Measurements from ENCODE around the gene VSIR.

VSIR gene

DNA sequence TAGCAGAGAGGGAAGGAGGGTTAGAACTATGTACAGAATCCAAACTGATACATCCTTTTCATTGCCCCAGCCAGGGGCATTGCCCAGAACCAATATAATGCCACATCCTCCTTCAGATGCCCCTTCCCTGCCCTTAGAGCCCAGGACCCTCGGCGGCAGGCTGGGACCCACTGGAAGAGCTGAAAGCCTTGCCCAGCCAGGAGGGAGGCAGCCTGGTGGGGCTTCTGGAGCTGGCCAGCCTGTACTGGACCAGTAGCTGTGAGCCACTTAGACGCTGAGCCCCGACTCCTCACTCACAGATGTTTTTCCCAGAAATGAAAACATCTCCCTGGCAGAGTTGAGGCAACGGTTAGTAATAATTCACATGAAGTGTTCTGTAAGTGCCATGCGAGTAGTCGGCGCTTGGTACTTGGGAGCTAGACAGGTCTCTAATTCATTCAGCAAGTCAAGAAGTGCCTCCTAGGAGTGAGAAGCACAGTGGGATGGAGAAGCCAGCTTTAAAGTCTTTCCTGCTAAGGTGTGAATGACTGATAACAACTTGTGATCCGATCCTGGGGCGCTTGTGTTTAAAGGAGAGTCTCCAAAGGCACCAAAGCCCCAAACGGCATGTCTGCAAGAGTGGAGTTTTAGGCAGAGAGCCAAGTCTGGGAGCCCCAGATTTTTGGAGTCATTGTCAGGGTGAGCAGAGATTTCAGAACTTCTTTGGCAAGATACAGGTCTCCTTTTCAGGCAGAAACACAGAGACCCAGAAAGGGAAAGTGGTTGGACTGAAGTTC lies 9.8 kb downstream of the VSIR start:
- no peak for DNase-seq

DNA sequence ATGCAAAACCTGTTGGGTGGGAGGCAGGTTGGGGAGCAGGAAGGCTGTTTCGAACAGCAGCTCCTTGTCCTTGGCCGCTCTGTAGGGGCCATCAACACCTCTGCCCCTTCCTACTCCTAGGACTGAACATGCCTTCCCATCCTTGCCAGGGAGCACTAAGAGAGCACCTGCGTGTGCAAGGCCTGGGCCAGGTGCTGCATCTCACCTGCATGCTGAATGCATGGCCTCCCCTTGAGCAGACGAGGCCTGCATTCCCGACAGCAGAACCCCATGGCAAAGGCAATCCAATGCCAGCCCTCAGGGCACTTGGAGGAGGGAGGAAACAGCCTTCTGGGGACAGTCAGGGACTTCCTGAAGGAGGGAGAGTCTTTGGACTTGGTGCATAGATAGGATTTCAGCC lies 11.0 kb downstream of the VSIR start:
- no peak for DNase-seq

DNA sequence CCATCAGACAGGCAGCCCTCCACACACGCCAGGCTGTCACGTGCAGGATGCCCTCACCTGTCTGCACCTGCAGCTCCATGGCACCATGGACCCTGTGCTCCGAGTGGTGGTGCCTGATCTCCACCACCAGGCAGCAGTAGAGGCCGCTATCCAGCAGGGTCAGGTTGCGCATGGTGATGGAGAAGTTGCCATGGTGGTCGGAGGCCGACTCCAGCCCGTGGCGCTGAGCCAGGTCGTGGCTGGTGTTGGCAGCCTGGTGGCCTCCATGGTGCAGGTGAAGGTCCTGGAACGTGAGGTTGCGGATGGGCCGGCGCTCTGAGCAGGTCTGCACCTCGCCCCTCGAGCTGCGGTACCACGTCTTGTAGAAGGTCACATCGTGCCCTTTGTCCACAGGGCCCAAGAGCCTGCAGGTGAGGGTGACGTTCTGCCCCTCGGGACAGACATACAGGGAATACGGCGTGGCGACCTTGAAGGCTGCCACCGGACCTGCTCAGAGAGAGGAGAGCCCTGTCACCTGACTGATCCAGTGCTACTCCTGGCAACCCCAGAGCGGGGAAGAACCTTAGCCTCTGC lies 11.7 kb downstream of the VSIR start:
- DNase-seq = no peak

DNA sequence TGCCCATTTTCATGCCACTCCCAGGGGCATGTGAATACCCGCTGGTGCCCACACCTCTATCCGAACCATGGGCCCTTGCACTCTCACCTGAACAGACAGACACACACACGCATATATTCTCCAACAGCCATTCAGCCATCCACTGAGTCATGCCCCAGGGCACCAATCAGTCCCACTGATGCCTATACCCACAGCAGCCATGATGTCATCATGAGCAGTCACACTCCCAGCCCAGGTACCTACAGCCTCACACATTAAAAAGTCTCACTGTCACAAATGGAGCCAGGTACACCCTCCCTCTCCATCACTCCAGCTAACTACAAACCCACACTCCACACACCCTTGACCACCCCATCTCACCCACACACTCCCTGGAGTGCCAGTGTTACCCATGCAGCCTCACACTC lies 12.2 kb downstream of the VSIR start:
- DNase-seq = no peak

DNA sequence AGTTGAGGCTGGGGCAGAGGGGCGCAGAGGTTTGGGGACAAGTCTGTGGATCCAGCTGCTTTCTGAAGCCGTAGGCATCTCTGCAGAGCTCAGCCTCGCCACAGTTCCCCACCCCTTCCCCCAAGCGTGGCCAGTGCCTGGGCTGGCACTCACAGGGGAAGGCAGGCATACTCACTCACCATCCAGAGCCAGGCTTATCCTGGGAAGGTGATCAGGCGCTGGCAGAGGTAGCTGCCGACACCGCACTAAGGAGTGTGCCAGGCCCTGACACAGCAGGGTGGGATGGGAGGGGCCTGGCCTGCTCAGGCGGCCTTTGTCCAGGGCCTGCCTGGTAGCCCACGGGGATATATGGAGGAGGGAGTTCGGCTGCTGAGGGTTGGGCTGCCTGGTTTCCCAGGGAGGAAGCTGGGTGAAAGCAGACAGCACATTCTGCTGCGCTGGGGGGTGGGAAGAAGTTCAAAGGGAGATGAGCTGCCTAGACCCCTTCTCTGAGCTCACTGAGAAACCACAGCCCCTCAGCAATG lies 15.9 kb downstream of the VSIR start:
- DNase-seq = no peak

DNA sequence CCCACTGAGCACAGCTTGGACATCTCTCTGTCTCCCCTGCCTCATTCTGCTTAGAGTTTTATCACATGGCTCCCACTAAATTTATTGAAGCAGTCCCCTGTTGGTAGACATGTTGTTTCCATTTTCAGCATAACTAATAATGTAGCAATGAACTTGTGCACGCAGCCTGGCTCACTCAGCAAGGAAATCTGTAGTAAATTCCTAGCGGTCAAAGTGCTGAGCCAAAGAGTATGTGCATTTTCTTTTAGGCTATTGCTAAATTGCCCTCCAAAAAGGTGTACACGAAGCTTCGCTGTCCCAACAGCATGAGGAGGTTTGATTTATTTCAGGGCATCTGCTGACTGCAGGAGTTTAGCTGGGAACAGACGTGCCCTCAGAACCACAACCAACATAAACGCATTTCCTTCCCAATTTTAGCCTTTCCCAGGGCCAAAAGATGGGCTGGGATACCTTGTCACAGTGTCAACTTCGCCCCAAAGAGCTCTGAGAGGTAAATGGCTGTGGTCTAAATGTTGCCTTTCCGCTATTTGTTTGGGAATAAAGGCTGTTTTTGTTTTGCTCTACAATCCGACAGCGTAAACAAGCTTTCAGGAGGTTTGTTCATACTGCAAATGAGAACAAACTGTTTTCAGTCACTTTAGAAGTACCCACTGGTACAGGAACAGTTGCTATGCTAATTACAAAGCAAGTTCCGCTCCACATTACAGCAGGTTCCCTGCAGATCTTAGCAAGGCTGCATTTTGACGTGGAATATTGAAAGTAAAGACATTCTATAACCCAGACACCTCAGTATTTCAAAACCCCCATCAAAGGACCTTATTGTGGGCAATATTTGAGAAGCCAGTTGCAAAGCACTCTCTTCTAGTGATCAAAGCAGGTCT lies 16.8 kb downstream of the VSIR start:
- no peak for DNase-seq

DNA sequence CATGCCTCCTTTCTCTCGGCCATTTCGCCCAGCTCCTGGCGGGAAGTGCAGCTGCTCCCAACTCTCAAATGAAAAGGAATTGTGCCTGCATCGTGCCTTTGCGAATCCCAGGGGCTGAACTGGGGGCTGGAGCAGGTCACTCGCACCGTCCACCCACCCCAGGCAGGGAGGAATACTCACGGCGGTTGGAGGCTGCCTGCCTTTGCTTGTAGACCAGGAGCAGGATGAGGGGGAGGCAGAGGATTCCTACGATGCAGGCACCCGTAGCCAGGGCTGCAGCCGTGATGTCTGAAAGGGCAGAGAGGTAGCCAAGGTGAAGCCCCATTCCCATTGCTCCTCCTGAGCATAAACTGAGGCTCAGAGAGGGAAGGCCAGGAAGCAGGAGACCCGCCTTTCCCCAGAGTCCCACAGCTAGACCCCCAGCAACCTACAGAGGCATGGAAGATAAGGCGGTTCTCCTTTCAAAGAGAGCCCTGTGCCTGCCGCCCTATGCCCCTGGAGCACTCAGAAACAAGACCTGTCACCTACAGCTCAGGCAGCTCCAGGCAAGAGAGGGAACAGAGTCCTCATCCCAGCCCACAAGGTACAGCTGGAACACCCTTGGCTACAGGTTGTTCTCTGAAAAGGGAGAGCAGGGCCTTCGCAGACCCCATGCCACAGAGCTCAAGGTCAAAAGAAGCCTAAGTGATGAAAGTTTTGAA lies 18.0 kb downstream of the VSIR start:
- DNase-seq = no peak

DNA sequence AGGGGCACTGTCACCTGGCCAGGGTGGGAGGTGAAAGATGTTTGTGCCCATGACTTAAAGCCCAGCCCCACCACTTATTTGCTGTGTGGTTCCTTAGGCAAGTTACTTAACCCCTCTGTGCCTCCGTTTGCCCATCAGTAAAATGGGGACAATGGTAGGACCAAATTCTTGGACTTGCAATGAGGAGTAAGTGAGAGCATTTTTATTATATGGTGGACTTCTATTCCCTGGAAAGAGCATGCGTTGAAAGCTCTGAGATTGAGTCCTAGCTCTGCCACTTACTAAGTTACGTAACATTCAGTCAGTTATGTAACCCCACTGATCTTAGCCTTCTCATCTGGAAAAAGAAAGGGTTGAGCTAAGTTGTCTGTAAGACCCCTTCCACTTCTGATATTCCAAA lies 18.8 kb downstream of the VSIR start:
- DNase-seq = no peak

DNA sequence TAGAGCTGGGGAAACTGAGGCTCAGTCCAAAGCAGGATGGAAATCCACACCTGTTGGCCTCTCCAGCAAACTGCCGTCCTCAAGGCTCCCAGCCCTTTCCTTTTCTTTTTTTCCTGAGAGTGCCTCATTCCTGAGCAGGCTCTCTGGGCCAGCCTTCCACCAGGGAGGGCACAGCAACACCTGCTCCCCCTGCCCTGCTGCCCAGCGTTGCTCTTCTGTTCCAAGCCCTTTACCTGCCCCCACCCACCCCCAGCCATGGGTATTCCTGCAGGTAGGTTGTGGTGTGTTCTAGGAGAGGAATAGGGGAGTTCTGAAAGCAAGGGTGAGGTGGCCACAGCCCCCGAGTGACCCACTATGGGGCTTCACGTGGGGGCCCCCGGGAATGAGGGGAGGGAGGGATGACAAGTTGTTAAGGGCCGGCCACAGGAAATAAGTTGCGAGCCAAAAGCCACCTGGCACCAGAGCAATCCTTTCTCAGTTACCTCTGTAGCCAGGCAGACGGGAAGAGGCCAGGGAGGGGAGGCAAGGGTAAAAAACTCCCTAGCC lies 19.3 kb downstream of the VSIR start:
- no peak for DNase-seq

DNA sequence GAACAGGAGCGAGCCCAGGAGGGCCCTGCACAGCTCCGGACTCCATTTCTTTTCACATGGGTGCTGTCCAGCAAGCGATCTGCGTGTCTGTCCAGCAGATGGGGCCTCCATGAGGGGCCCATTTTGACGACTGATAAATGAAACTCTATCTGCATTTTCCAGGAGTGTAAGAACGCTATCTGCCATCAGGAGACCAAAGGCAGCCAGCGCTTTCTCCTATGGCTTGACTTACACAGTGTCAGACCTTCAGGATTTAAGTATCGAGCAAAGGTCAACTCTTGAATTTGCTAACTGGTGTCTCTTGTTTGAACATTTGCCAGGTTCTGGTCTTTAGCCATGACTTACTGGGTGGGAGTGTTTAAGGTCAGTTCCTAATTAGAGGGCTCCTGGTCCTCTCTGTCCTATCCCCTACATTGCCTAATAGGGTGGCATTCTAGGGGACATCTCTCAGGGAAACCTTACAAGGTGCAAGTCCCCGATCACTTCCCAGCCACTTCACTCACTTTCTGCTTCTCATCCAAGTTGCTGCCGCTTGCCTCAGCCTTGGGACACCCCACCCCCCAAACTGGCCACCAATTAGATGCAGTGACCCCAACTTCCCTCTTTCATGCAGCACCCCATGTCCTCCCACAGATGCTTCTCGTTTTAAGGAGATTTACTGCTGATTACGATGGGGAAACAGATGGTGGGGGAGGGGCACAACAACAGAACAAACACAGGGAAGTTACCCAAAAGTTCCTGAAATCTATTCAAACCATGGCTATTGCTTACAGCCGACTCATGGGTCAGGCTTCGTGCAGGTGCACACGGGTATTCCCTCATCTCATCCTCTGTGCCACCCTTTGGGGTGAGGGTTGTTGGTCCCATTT lies 20.0 kb downstream of the VSIR start:
- DNase-seq = no peak

DNA sequence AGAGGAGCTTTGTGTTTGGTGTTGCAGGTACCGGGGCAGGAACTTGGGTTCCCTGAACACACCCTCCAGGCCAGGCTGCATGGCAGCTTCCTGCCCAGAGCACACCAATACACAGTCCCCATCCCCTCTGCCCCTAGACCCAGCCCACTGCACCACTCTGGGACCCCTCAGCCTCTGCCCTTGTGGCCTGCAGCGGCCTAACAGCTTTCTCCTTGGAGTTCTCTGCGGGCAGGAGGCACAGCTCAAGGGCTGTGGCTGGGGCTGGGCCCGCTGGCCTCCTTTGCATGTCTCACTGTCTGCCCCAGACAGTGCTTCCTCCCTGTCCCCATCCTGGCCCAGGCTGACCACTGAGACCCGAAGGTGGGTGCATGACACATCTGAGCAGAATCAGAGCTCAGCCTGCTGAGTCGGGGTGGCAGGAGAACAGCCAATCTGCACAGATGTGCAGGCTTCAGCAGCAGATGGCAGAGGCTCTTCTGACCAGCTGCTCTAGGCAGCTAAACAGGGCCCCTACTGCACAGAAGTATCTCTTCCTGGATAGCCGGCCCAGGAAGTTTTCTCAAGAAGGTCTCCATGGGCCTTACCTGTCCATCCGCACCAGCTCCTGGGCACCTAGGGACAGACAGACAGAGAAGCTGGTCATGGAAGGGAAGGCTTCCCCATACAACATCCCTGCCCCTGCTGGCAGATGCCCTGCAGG lies 20.8 kb downstream of the VSIR start:
- no peak for DNase-seq

DNA sequence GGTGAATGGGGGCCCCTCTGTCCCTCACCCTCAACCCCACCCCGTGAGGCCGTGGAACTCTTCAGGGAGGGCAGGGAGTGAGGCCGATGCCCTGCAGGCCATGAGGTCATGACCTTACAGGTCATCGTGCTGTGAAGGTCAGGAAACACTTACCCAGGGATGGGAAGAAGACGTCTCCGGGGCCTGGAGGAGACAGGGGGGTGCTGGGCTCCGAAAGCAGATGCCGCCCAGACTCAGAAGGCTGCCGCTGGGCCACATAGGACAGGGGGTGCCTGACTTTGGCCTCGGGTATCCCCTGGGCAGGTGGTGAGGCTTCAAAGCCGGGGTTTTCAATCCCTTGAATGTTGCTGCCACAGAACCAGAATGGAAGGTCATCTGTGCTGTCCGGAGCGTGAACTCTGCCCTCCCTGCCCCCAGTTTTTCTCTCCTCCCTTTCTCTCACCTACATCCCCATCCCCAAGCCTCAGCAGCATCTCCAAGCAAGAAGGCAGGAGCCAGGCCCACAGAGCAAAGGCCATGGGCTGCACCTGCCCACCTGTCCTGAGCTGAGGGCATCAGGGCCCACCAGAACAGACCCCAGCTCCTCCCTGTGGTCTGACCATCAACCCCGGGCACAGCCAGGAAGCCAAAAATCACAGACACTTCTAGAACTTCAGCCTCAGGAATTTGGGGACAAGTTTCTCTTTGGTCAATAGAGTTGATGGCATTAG lies 21.6 kb downstream of the VSIR start:
- DNase-seq = no peak

DNA sequence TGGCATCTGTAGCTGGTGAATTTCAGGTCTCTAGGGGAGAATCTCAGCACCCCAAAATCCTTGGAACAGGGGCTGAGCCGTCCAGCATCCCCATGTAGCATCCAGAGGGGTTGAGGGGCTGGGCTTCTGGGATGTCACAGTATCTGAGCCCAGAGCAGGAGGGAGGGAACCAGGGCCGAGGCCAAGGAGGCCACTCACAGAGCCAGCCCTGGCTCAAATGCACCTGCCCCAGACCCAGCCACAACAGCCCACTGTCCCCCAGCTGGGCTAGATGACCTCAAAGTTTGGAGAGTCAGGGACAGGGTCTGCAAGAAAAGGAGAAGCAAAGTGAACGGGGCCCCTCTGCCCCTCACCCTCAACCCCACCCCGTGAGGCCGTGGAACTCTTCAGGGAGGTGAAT lies 22.3 kb downstream of the VSIR start:
- no peak for DNase-seq

DNA sequence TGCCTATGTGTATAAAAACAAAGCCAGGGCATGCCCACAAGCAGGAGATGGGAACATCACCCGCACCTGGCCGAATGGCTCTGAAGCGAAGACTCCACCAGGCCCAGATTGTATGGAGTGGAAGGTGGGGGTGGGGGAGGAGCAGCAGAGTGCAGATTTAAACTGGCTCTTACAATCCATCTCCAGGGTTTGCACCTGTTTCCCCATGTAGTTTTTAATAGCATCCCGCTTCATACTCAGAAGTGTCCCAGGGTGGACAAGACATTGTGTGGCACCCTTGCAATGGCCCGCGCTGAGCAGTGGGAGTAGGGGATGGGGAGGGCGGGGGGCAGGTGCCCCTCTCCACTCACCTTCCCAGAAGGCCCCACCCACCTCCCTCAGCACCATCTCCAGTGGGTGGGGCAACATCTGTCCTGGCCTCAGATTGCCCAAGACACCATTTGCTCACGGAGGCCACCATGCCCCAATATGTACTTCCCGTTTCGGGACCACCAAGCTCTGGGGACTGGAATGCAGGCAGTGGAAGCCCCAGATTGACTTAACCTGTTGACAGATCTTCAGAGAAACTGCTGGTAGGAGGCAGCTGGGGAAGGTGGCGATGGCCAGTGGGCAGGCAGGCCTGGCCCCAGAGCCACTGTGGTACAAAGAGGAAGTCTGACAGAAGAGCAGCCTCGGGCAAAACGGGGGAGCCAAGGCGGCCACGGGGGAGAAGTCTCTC lies 23.0 kb downstream of the VSIR start:
- no peak for DNase-seq

DNA sequence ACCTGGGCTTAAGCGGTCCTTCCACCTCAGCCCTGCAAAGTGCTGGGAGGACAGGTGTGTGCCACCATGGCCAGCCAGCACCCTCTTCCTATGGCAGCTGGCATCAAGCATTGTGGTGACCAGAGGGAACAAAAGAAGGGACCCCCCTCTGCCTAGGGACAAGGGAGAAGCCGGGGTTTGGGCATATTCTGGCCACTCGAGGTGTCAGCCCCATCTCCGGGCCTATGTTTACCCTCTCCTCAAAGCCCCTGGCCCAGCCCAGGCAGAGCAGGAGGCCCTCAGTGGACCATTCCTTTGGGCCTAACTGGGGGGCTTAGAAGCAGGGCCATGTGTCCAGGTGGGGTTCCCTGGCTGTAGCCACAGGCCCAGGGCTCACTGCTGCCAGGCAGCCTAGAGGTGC lies 23.9 kb downstream of the VSIR start:
- no peak for DNase-seq

DNA sequence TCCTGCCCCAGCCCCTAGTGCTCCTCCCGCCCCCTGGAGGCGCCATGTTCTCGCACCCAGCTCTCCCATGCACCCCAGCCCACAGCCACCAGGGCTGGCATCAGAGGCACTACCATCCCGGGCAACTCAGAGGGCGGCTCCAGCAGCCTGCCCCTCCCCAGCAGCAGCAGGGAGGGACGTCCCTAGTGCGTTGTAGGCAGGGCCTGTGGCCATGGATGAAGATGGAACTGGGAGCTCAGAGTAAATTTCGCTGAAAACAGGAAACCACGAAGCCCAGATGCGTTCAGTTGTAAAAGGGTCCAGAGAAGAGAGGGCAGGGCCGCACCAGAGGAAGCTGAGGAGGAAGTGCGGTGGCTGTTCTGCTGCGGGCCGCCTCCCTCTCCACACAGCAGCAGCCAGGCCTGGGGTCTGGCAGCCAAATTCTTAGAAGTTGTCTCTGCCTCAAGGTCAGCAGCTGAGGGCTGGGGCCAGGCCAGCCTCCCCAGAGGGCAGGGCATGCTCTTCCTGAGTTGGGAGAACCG lies 24.6 kb downstream of the VSIR start:
- no peak for DNase-seq

DNA sequence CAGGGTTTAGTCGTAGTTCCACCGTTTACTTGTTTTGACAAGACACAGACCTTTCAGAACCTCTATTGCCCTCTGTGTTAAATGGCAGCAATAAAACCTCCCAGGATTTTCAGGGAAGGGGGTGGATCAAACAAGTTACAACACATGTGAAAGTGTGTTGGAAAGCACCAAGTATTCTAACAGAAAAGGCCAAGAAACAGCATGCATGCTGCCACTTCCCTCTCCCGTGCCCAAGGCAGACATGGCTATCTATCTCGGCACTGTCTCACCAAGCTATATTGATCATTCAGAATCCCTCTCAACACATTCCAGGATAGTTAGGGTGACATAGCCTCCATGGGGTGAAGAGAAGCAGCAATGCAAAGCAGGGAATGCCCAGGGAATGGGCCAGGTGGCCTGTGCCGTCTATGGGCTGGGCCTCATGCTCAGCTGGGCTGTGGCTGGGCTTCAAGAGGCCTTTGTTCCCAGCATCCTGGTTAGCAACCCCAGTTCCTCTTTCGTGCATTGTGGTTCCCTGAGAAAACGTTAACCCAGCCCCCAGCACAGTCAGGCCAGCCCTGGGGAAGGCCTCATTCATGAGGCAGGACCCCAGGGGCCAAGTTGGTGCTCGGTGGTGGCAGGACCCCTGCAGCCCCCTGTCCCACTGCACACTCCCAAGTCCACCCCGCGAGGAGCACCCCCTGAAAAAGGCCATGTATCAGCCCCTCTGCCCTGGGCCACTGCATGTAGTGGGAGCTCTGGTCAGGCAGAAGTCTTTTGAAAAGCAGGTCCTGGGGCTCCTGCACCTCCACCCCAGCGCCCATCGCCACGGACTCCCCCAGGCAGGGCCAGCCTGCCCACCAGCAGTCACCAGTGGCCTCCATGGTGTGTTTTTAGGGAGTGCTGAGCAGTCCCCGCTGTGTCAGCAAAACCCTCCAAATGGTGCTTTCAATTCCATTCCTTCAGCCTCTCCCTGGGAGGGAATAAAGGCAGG lies 25.5 kb downstream of the VSIR start:
- DNase-seq = no peak

DNA sequence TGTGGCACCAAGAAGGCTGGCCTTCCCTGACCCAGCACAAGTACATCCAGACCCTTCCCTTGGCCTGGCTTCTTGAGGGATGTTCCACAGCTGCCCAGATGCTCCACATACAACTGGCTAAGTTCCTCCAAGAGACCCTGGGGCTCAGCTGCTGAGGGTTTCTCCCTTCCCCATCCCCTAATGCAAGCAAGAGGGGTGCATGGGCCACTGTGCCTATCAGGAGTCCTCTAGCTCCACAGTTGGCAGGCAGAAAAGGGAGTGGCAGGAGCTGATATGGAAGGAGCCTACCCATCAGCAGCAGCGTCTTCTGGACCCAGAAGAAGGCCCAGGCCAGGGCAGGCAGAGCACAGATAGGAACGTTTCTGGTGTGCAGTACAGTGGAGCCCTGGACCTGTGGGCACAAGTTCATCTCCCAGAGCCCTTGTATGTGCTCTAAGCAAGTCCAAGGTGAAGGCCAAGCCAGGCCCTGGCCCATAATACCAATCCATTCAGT lies 26.2 kb downstream of the VSIR start:
- DNase-seq = no peak

Data from NCI-H1092 treated with DMSO at 0.1 percent for 48 hours (cell line).